ENCODE results near the gene FLOT2.
A peak's percentile ranks its signal among the peaks of the same experiment; 100 is the strongest.
"Not testable (repeated sequence)": the region's sequence is repeated elsewhere in the genome, so short reads cannot be mapped to it uniquely, and the experiment has no call there.

Gene FLOT2

GRCh38 chr17:28879886-28880571, 17.5 kb downstream of the FLOT2 start:
- no peak for TF ChIP-seq CTCF (IDR thresholded peaks at IDR 0.05; ENCODE audit: insufficient read depth, low read depth, low read length, missing control alignments)
- no peak overlapping the region for H3K4me3 ChIP-seq (ENCODE audit: low read depth, low read length)
- DNase-seq (ENCODE audit: low read depth) = no peak

- H3K4me3 ChIP-seq (ENCODE audit: low read depth, low read length) = no peak overlapping the region
- peak; percentile 75 for DNase-seq (ENCODE audit: low read depth)
- peak; percentile 47 for TF ChIP-seq CTCF (IDR thresholded peaks at IDR 0.05; ENCODE audit: insufficient read depth, low read depth, low read length, missing control alignments)
Observed at GRCh38 chr17:28878981-28879380, 18.6 kb downstream of the FLOT2 start.

- no peak for DNase-seq (ENCODE audit: low read depth)
- no peak for TF ChIP-seq CTCF (IDR thresholded peaks at IDR 0.05; ENCODE audit: insufficient read depth, low read depth, low read length, missing control alignments)
- no peak overlapping the region for H3K4me3 ChIP-seq (ENCODE audit: low read depth, low read length)
Observed at GRCh38 chr17:28878158-28878910, 19.2 kb downstream of the FLOT2 start.

- DNase-seq (ENCODE audit: low read depth); H3K4me3 ChIP-seq (ENCODE audit: low read depth, low read length): not testable (repeated sequence)
Observed at GRCh38 chr17:28877150-28877711, 20.3 kb downstream of the FLOT2 start.

- H3K4me3 ChIP-seq (ENCODE audit: low read depth, low read length) = no peak overlapping the region
- TF ChIP-seq CTCF (IDR thresholded peaks at IDR 0.05; ENCODE audit: insufficient read depth, low read depth, low read length, missing control alignments) = no peak
- no peak for DNase-seq (ENCODE audit: low read depth)
Observed at GRCh38 chr17:28875848-28876550, 21.5 kb downstream of the FLOT2 start.

GRCh38 chr17:28874750-28875149, 22.8 kb downstream of the FLOT2 start:
- TF ChIP-seq CTCF (IDR thresholded peaks at IDR 0.05; ENCODE audit: insufficient read depth, low read depth, low read length, missing control alignments) = no peak
- H3K4me3 ChIP-seq (ENCODE audit: low read depth, low read length) = no peak overlapping the region
- DNase-seq (ENCODE audit: low read depth) = no peak

GRCh38 chr17:28873839-28874238, 23.7 kb downstream of the FLOT2 start:
- no peak for TF ChIP-seq CTCF (IDR thresholded peaks at IDR 0.05; ENCODE audit: insufficient read depth, low read depth, low read length, missing control alignments)
- H3K4me3 ChIP-seq (ENCODE audit: low read depth, low read length) = no peak overlapping the region
- no peak for DNase-seq (ENCODE audit: low read depth)
